ENCODE results near the gene SLC7A6OS. TPM values are rescaled to one million over a fixed set of nuclear protein-coding genes. Genes with fewer than 3 reads are reported as not detected.

SLC7A6OS gene
- polyA plus RNA-seq, 3 donors, result 9.3 to 10.5 (median 9.7) TPM

- H3K27ac ChIP-seq (ENCODE audit: low read depth in 1 of 2, low read length in 2 of 2), result peak overlapping the region; percentile 62 to 89
- intact Hi-C loops (cut with micrococcal nuclease), result no loop called here
- H3K4me3 ChIP-seq (replicated peaks in 1 of 3; ENCODE audit: low read depth in 2 of 3, low read length in 3 of 3), result peak overlapping the region; percentile 73 to 83 (median 79)
- H3K36me3 Mint-ChIP-seq, result peaks cover 12 to 31% of the 10 kb centered on the region in 2 donors
- peaks cover 58% of the 10 kb centered on the region for H3K79me2 ChIP-seq (ENCODE audit: insufficient read depth, low read length)
- H3K4me3 Mint-ChIP-seq, result peak overlapping the region; percentile 97 to 99
- peaks cover 28% of the 10 kb centered on the region for H3K4me1 Mint-ChIP-seq
- H3K9ac ChIP-seq (ENCODE audit: insufficient read depth, low read length, poor library complexity, severe bottlenecking), result peak overlapping the region; percentile 87
- H4K20me1 ChIP-seq (ENCODE audit: insufficient read depth, low read length), result peaks cover 37% of the 10 kb centered on the region
- H3K27me3 Mint-ChIP-seq (ENCODE audit: low read depth in 3 of 3), result peaks cover 0 to 3% (median 0%) of the 10 kb centered on the region in 3 donors
- DNase-seq, result peak; percentile 64 to 74 (median 66)
- peak overlapping the region; percentile 97 for H3K4me2 ChIP-seq (replicated peaks; ENCODE audit: extremely low read depth, low read length, poor library complexity, severe bottlenecking)
- 1% methylated on average over 14 of the region's 23 CpGs for WGBS (ENCODE audit: insufficient coverage)
- H3K9me3 Mint-ChIP-seq, result no peaks in the 10 kb centered on the region
- H2AFZ ChIP-seq (ENCODE audit: insufficient read depth, low read depth, low read length, poor library complexity, severe bottlenecking), result peak overlapping the region; percentile 89
- H3K4me1 ChIP-seq (ENCODE audit: control insufficient read depth in 1 of 2, insufficient read depth in 2 of 2, low read length in 2 of 2), result peaks cover 24 to 28% of the 10 kb centered on the region in 2 donors
- peaks cover 6 to 35% of the 10 kb centered on the region in 2 donors for H3K36me3 ChIP-seq (replicated peaks in 1 of 2; ENCODE audit: control insufficient read depth in 1 of 2, insufficient read depth in 2 of 2, low read length in 2 of 2)
- no peak for TF ChIP-seq CTCF (IDR thresholded peaks at IDR 0.05)
- H3K27me3 ChIP-seq (ENCODE audit: control insufficient read depth in 2 of 2, insufficient read depth in 2 of 2, low read length in 2 of 2), result no peaks in the 10 kb centered on the region
- peak overlapping the region; percentile 85 to 96 (median 96) for H3K27ac Mint-ChIP-seq
- H3K9me3 ChIP-seq (replicated peaks in 1 of 2; ENCODE audit: control insufficient read depth in 1 of 2, insufficient read depth in 1 of 2, low read length in 2 of 2), result no peaks in the 10 kb centered on the region
Observed at GRCh38 chr16:68265078-68265920, 45.4 kb downstream of the SLC7A6OS start.

GRCh38 chr16:68264128-68265077 is 46.3 kb downstream of the SLC7A6OS start, which contains the start of gene SLC7A6:
Gene SLC7A6 (plus strand): TSS chr16:68264526. CDS start chr16:68274727, 10,201 bp downstream.
- peaks cover 49% of the 10 kb centered on the region for H3K79me2 ChIP-seq (ENCODE audit: insufficient read depth, low read length)
- H3K36me3 Mint-ChIP-seq, result peaks cover 15 to 33% of the 10 kb centered on the region in 2 donors
- DNase-seq, result peak; percentile 64 to 75 (median 75)

More at GRCh38 chr16:68264128-68265077, 46.3 kb downstream of the SLC7A6OS start, which contains the start of gene SLC7A6:
- Histone ChIP-seq H3K9ac (ENCODE audit: insufficient read depth, low read length, poor library complexity, severe bottlenecking) (peak within 1 kb of the TSS; percentile 87), H3K36me3 (replicated peaks in 1 of 2; ENCODE audit: control insufficient read depth in 1 of 2, insufficient read depth in 2 of 2, low read length in 2 of 2) (peaks cover 15 to 35% of the 10 kb centered on the region in 2 donors), H3K4me2 (replicated peaks; ENCODE audit: extremely low read depth, low read length, poor library complexity, severe bottlenecking) (peak within 1 kb of the TSS; percentile 97), H3K4me3 (replicated peaks in 1 of 3; ENCODE audit: low read depth in 2 of 3, low read length in 3 of 3) (peak within 1 kb of the TSS; percentile 73 to 83 (median 79)), H3K27ac (ENCODE audit: low read depth in 1 of 2, low read length in 2 of 2) (peak within 1 kb of the TSS; percentile 82 to 89), H3K4me1 (ENCODE audit: control insufficient read depth in 1 of 2, insufficient read depth in 2 of 2, low read length in 2 of 2) (peaks cover 24 to 28% of the 10 kb centered on the region in 2 donors), H3K27me3 (ENCODE audit: control insufficient read depth in 2 of 2, insufficient read depth in 2 of 2, low read length in 2 of 2) (no peaks in the 10 kb centered on the region), H3K9me3 (replicated peaks in 1 of 2; ENCODE audit: control insufficient read depth in 1 of 2, insufficient read depth in 1 of 2, low read length in 2 of 2) (no peaks in the 10 kb centered on the region), H2AFZ (ENCODE audit: insufficient read depth, low read depth, low read length, poor library complexity, severe bottlenecking) (peak within 1 kb of the TSS; percentile 89), H4K20me1 (ENCODE audit: insufficient read depth, low read length) (peaks cover 34% of the 10 kb centered on the region)
- TF ChIP-seq CTCF (IDR thresholded peaks at IDR 0.05), result peak; percentile 85
- under 1% methylated on average over 119 of the region's 123 CpGs for WGBS (ENCODE audit: insufficient coverage)
- intact Hi-C loops (cut with micrococcal nuclease), result loop anchor here (5.0 kb wide), 2 partner anchors 48 to 63 kb away; partner anchors contain the start of genes PRMT7 (in 2 of the 2) and SLC7A6OS (in 2 of the 2)
- Mint-ChIP-seq H3K4me3 (peak within 1 kb of the TSS; percentile 97 to 99), H3K27ac (peak within 1 kb of the TSS; percentile 88 to 96 (median 96)), H3K4me1 (peaks cover 28% of the 10 kb centered on the region), H3K27me3 (ENCODE audit: low read depth in 3 of 3) (peaks cover 0 to 3% (median 0%) of the 10 kb centered on the region in 3 donors), H3K9me3 (no peaks in the 10 kb centered on the region)
